HT1080 (cell line): ENCODE results near the gene NDFIP1. TPM values are rescaled to one million over a fixed set of nuclear protein-coding genes. Genes with fewer than 3 reads are reported as not detected.

Experiments
- DNase-seq: peaks from one replicate; pipeline ENCODE4 v3.0.0-alpha.2; 2015; ENCODE audit warnings: low read depth
- total RNA-seq: library from RNA; depleted of rRNA; stranded (reverse); fragments of >200 nt; shearing (Covaris generic); gene quantifications from 2 replicates; pipeline ENCODE4 v1.2.3, GENCODE V29; 2014

Gene NDFIP1
- total RNA-seq, 1 experiment from 2014 or later: 72.5 TPM

DNA sequence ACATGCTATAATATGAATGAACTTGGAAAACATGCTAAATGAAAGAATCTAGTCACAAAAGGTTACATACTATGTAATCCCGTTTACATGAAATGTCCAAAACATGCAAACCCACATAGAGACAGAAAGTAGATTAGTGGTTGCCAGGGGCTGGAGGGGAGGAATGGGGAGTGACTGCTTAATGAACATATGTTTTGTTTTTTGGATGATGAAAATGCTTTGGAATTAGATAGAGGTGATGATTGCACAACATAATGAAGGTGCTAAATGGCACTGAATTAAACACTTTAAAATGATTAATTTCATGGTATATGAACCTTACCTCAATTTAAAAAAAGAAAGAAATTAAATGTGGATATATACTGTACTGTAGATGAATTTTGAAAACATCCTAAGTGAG, 17.6 kb upstream of the NDFIP1 start:
- no peak for DNase-seq

DNA sequence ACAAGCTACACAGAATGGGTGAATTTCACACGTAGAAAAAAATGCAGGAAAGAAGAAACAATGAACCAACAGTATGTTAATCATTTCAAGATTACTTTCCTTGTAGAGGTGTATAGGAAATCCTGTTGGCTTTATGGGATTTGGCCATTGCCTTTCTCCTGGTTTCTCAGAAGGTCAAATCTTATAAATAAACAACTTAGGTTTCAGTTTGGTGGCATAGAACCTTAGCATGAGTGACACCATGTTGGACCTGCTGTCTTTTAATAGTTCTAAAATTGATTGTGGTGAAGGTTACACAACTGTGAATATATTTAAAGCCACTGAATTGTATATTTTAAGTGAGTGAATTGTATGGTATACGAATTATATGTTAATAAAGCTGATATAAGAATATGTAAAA, 16.7 kb upstream of the NDFIP1 start:
- no peak for DNase-seq

DNA sequence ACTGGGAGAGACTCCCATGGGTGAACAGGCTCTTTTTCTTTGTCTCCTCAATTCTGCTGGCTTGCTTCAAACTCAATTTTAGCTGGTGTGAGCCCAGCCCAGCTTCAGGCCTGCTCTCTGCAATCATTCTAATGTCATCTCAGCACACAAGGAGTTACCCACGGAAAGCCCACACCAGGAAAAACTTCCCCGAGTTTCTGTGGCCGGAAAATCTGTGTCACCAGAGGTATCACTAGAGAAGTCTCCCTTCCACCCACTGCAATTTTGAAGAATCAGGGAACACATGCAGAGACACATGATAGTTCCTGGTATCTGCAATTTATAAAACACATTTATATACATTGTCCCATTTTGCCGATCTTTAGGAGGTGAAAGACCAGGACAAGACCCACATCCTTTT, 13.5 kb upstream of the NDFIP1 start:
- no peak for DNase-seq

DNA sequence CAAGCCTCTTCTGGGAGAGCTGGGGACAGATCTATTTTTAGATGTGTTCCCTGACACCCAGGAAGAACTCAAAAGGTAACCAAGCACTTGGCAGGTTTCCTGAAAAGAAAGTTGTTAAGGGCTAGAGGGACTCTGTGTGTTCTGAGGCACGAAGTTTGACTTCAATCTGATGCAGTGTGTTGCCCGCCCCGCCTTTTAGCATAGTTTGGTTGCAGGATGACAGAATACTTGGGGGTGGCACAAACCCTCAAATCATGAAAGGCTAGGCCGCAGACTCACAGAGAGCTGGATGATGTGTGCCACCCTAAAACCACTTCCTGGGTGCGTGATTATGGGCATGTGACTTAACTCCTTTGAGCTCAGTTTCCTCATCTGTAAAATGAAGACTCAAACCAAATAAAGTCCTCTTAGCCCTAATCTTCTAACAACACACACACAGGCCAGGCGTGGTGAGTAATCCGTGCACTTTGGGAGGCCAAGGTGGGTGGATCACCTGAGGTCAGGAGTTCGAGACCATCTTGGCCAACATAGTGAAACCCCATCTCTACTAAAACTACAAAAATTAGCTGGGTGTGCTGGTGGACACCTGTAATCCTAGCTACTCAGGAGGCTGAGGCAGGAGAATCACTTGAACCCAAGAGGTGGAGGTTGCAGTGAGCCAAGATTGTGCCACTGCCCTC, 12.8 kb upstream of the NDFIP1 start:
- DNase-seq: no peak

DNA sequence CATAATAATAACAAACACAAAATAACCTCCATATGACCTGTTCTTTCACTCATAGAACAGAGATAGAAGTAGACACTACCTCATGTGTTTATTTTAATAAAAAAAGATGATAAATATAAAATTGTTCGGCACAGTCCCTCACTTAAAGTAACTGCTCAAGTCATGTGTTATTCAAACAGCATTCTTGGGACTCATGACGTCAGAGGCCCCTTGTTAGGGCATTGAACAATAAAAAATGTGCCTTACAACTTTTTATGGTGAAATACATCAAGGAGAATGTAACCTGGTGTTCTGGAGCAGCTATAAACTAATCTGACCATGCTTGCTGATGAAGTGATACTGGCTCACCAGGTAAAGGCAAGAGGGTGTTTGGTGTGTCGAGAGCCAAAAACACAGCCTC, 12.2 kb upstream of the NDFIP1 start:
- no peak for DNase-seq

DNA sequence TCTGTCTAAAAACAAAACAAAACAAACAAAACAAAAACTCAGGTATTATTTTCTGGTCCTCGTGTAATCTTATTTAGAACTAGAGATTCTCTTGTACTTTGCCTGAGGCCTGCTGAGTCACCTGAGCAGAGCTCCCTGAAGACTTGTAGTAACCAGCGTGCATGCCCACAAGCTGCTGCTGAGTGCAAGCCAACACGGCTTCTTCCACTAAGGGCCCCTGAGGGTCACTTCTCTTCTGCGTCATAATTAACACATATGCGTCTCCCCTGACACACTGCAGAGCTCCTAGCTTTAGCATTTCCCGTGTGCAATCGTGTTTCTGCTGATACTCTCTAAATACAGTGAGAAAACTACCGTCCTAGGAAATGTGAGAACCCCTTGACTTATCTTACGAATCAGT, 10.9 kb upstream of the NDFIP1 start:
- DNase-seq: peak; percentile 5

DNA sequence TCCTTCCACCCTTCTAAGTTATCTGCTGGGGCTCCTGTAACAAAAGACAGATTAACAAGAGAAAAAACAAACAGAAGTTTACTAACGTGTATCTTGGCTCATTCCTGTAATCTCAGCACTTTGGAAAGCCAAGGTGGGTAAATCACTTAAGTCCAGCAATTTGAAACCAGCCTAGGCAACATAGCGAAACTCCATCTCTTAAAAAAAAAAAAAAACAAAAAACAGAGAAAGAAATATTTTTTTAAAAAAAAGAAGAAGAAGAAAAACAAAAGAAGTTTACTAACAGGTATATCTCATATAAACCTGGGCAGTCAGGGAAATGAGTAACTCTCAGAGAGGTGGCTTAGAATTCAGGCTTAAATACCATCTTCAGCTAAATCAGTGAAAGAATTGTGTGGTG, 10.3 kb upstream of the NDFIP1 start:
- no peak for DNase-seq

DNA sequence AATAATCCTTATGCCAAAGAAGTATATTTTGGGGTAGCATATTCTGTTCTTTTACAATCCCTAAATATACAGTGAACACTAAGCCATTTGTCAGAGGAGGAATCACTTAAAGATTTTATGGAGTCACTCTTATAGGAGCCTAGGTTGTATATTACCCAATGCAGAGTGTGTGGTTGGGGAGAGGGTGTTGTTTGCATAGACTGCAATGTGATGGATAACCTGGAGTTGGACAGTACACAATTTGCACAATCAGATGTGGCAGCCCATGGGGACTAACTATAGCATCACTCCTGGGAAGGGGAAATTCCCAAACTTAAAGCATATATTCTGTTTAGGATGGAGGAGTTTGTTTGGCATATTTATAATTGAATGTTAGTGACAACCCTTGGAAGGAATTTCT, 9.6 kb upstream of the NDFIP1 start:
- DNase-seq: no peak

DNA sequence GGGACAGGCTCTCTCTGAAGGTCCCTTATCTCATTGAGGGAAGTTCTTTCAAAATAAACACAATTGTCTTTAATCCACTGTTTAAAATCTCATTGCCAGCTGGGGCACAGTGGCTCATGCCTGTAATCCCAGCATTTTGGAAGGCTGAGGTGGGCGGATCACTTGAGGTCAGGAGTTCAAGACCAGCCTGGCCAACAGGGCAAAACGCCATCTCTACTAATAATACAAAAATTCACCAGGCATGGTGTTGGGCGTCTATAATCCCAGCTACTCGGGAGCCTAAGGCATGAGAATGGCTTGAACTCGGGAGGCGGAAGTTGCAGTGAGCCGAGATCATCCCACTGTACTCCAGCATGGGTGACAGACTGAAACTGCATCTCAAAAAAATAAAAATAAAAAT, 8.3 kb upstream of the NDFIP1 start:
- DNase-seq: no peak

DNA sequence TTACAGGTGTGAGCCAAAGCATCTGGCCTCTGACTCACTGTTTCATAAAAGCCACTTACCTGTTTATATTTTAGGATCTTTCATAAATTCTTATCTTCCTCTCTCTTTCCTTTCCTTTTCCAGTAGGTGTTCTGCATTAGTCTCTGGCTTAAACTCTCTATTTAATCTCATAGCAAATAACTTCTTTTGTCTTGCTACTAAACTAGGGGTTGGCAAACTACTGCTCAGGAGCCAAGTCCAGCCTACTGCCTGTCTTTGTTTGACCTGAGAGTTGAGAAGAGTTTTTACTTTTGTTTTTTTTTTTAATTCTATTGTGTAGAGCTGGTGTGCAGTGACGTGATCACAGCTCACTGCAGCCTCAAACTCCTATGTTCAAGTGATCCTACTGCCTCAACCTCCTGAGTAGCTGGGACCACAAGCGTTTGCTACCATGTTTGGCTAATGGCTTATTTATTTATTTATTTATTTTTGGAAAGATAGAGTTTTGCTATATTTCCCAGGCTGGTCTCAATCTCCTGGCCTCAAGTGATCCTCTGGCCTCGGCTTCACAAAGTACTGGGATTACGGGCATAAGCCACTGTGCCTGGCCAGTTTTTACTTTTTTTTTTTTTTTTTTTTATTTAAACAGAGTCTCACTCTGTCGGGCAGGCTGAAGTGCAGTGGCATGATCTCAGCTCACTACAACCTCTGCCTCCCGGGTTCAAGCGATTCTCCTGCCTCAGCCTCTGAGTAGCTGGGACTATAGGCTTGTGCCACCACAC, 5.4 kb upstream of the NDFIP1 start:
- DNase-seq: no peak

DNA sequence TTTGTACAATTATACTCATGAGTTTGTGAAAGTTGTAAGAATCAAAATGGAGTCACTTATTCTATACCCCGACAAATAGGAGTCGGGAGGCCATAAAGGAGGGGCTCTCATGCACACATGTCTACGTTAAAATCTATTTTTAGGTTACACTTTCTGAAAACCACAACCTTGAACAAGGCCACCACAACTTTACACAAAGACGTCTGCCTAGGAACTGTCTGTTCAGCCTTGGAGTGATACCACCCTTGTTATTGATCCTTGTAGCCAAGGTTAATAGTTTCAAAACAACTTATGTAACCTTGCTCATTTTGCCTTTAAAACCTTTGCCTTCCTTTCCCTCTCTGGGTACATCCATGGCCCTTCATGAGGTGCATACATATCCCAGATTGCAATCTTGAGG, 4.1 kb upstream of the NDFIP1 start:
- no peak for DNase-seq

DNA sequence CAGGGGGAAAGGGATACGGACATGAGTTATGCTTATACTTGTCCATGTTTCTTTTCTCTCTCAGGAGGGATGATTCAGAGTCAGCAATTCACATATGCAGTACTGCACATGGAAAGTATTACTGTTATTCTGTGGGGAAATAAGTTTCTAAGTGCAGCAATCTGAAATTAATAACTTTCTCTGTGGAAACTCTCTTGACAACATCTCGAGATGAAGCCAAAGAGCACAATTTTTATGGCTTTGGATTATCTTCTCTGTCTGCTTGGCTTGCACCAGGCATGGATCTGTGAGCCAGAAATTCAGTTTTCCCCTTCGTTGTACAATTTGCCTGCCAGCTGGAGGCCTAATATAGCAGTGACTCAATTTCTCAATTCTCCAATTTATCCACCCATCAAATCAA, 2.5 kb upstream of the NDFIP1 start:
- no peak for DNase-seq

DNA sequence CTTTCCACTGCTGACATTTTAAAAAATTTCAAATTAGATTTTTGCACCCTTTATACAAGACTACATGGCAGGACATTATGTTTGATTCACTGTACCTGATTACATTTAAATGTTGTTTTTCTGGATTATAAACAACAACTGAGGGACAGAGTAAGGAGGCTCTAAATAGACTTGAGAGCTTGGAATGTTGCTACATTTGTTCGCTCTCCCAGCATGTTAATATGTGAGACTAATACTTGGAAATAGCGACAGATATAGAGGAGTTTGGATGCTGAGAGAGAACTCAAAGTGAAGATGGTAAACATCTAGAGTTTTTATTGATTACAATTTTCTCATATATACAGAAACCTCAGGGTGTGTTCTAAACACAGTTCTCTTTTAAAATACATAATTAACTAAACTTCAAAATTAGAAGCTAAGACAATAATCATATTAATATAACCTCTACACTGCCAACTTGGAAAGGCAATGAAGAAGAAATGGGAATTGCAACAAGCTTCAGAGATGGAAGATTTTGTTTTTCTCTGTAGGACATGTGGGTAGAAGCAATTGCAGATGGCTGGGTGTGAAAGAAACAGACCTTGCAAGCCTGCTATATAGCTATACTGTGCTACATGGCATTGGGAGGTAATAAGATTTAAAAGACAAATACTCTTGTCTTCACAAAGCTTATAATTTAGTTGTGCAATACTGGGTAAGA, 1.4 kb upstream of the NDFIP1 start:
- no peak for DNase-seq

DNA sequence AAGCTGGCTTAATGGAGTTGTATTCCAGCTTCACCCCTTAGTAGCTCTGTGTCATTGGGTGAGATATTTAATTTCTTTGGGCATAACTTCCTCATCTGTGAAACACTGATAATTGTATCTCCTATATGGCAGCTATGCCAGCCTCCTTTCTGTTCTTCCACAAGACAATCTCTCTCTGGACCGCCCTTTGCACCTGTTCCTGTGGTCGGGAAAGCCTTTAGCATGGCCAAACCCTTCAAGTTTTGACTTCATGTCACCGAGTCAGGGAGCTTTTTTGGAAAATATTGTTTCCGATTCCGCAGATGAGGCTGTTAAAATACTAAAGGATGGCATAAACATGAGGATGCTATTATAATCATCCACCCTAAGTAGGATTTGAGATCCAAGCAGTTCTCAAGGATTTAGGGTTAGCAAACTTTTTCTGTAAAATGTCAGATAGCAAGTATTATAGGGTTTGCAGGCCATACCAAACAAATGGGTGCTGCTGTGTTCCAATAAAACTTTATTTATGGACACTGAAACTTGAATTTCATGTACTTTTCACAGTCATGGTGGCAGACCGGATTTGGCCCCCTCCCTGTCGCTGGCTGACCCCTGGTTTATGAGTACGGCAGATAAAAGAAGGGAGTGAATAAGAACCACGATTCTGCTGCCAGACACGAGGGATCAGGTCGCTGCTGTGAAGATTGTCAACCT, 695 bp upstream of the NDFIP1 start:
- DNase-seq: no peak

DNA sequence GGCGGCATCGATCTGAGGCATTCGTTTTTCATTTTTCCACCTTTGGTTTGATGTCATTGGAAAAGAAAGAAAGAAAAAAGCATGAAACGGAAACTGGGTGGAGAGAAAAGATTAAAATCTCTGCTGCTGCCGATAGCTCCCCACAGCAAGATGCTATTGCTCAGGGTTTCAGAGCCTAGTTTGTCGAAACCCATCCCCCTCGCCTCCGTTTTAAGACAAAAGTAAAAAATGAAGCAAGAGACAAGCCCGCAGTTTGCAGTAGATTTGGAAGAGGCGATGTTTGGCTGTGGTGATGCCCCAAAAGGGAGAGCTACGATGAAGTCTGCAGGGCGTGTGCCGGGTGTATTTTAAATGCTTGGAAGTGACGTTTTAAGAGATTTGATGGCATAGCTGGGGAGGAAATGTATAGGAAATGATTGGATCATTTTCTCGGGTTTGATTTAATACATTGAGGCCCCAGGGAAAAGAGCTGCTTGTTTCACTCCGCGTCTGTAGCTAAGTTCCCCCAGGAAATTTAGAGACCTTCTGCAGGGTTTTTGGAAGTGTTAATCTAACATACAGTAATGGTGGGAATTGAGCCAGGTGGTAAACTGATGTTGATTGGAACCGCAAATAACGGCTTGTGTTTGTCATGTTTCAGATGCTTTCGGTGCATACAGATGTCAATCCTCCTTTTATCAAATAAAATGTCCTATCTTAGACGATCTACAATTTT, 909 bp downstream of the NDFIP1 start:
- DNase-seq: peak; percentile 35

DNA sequence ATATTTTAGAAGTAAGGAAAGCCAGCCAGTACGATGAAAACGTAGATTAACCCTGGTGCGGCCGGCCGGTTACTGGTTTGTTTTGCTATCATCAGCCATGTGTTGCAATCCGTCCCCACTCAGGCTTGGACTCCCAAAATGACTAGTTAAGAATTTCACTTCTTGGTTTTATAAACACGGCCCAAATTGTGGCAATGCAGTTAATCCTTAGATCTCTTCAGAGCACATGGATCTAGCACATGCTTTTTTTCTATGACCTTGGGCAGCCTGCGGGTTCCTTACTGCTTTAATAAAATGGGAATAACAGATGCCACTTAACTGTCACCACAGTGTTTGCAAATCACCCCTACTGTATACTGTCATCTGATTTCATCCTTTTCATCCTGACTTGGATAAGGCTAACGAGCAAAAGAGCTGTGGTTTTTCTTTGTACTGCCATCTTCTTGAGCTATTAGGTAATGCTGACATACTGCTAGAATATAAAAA, 1.5 kb downstream of the NDFIP1 start:
- peak; percentile 23 for DNase-seq

DNA sequence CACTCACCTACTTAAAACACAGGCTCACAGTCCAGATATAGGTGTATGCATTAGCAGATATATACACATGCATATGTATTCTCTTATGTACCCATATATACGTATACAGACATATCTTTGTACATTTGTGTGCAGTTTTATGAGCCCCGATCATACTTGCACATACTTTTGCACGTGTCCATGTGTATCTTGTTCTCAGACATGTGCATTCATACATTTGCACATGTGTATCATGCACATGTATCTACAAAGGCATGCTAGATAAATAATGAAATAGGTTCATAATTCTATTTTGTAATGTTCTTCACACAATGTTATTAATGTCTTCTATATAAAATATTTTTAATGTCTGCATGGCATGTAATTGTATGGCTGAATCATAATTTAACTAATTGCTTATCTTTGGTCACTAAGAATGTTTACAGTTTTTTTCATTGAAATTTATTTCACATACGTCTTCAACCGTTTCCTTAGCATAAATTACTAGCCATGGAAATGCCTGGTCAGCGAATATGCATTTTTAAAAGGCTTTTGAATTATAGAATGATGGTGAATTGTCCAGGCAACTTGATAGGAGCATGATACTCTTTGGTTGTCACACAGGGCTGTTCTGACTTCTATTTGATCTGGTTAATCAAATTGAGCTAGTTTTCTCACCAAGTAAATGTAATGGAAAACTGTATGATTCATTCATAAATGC, 2.6 kb downstream of the NDFIP1 start:
- no peak for DNase-seq

DNA sequence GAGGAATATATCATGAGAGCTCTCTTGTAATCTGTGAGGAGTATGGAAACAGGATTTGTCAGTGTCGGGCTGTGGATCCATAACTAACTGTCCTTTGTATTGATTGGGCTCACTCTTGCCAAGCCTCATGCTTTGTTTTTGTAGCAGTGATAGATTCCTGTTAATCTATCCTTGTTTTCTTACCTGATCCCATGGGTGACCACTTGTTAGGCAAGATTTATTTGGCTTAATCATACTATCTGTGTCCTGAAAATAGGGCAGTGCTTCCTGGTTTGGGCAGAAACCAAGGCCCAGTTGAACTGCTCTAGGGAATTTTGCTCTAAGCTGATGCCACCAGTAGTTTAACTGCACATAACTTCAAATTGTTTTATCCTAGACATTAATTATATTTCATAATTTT, 6.1 kb downstream of the NDFIP1 start:
- no peak for DNase-seq

DNA sequence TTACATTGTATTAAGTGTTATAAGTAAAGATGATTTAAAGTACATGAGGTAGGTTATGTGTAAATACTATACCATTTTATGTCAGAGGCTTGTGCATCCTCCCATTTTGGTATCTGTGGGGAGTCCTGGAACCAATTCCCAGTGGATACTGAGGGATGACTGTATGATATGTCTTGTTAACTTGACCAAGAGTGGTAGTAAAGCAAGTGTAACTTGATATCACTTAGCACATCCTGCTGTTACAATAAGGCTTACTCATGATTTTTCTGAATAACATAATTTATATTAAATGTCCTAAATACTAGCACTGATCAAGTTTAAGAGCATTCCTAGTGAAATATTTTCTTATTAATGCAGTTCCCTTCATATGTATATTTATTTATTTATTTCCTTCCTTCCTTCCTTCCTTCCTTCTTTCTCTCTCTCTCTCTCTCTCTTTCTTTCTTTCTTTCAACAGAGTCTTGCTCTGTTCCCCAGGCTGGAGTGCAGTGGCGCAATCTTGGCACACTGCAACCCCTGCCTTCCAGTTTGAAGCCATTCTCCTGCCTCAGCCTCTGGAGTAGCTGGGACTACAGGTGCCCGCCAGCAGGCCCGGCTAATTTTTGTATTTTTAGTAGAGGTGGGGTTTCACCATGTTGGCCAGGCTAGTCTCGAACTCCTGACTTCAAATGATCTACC, 7.5 kb downstream of the NDFIP1 start:
- peak; percentile 53 for DNase-seq

DNA sequence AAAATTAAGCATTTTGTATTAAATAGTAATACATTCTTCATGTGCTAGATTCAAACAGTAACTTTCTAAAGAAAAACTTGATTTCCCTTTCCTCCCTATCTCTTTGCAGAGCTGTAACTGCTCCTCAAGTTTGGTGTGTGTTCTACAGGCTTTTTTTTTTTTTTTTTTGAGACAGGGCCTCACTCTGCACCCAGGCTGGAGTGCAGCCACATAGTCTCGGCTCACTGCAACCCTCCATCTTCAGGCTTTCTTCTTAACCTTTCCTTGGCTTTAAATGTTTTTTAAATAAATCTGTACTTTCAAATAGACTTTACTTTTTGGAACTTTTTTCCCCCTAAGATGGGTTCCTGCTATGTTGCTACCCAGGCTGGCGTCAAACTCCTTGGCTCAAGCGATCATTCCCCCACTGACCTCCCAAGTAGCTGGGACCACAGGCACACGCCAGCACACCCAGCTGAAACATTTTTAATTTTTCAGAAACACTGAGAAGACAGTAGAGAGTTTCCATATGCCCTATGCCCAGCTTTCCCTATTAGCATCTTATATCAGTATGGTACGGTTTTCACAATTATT, 9.1 kb downstream of the NDFIP1 start:
- DNase-seq: no peak
